ENCODE results near the gene CILP2. TPM values are rescaled to one million over a fixed set of nuclear protein-coding genes. Genes with fewer than 3 reads are reported as not detected.

CILP2 gene
- total and polyA plus RNA-seq, 2 of the 8 experiments (the other 6 are each of a cell fraction or from before 2014, with no cell fraction given) = 4.4 to 5.8 TPM

- no peaks in the 10 kb centered on the region for H3K79me1 ChIP-seq (ENCODE audit: low read depth, low read length)
- H4K91ac ChIP-seq (replicated peaks; ENCODE audit: insufficient read length, low read length) = no peak overlapping the region
- 86% methylated on average over 14 of the region's 15 CpGs; no CpG with 5 or more reads in 1 of the 2 experiments for WGBS, 2 experiments (ENCODE audit: extremely low coverage in 1 of 2, insufficient coverage in 1 of 2, insufficient read length in 1 of 2, insufficient replicate concordance in 2 of 2, low coverage in 1 of 2, low lambda C conversion rate in 2 of 2, missing lambda C conversion rate in 1 of 2)
- H3K4me3 ChIP-seq (ENCODE audit: extremely low read depth in 1 of 4, insufficient read depth in 2 of 4, low read depth in 3 of 4, low read length in 4 of 4) = no peak overlapping the region
- H2AK5ac ChIP-seq (ENCODE audit: low read depth, low read length) = no peak overlapping the region
- no peak overlapping the region for H3K23ac ChIP-seq (ENCODE audit: insufficient read length)
- no peak overlapping the region for H3K4ac ChIP-seq (replicated peaks; ENCODE audit: insufficient read length, low read depth, low read length)
- ChIA-PET CTCF (ENCODE audit: partially characterized antibody) (interaction anchor here (0.6 to 15.7 kb wide), 6 partner anchors 10 to 744 kb away, joined by 3 to 223 read pairs (median 4); partner anchors contain the start of genes CILP2, GMIP and YJEFN3), POLR2A (ENCODE audit: partially characterized antibody) (interaction anchor here (1.5 to 2.3 kb wide), 3 partner anchors 9 to 15 kb away, joined by 3 to 7 read pairs (median 7); no protein-coding TSS in a partner anchor)
- H3K23me2 ChIP-seq (ENCODE audit: low read depth, low read length) = no peaks in the 10 kb centered on the region
- H3K18ac ChIP-seq (ENCODE audit: extremely low read depth, low read length) = no peak overlapping the region
- H3K4me1 ChIP-seq (replicated peaks in 1 of 4; ENCODE audit: control insufficient read depth in 3 of 4, insufficient read depth in 4 of 4, low read length in 3 of 4) = no peaks in the 10 kb centered on the region; a peak in 3 of 7 replicates
- H3K9ac ChIP-seq (replicated peaks in 1 of 4; ENCODE audit: extremely low read depth in 1 of 4, low read depth in 3 of 4, low read length in 3 of 4) = no peak overlapping the region
- no peak overlapping the region for H2BK12ac ChIP-seq (ENCODE audit: low read depth, low read length)
- H3K27me3 ChIP-seq (replicated peaks in 1 of 4; ENCODE audit: control insufficient read depth in 3 of 4, extremely low read depth in 1 of 4, insufficient read depth in 3 of 4, low read length in 3 of 4) = no peaks in the 10 kb centered on the region; a peak in 1 of 7 replicates
- no peak overlapping the region for H4K5ac ChIP-seq (ENCODE audit: insufficient read length, low read depth, low read length)
- no peaks in the 10 kb centered on the region for H4K20me1 ChIP-seq (replicated peaks in 1 of 2; ENCODE audit: control insufficient read depth in 1 of 2, insufficient read depth in 2 of 2, low read length in 2 of 2)
- H2BK20ac ChIP-seq (ENCODE audit: low read length) = no peak overlapping the region
- no peak overlapping the region for H3K56ac ChIP-seq (replicated peaks; ENCODE audit: insufficient read length, low read depth, low read length)
- no peaks in the 10 kb centered on the region for H3K9me3 ChIP-seq (ENCODE audit: insufficient read depth in 2 of 2, low read depth in 1 of 2, low read length in 1 of 2)
- no peak for FAIRE-seq
- 0 out of 2 replicates have a peak overlapping the region, but pooled peaks have one; percentile 18 for H4K8ac ChIP-seq (ENCODE audit: extremely low read depth, insufficient read depth, low read length)
- H2BK15ac ChIP-seq (ENCODE audit: low read length) = no peak overlapping the region
- no peak overlapping the region for H3K4me2 ChIP-seq (ENCODE audit: insufficient read depth in 1 of 2, low read depth in 2 of 2, low read length in 2 of 2)
- H3K36me3 ChIP-seq (ENCODE audit: control insufficient read depth in 2 of 4, insufficient read depth in 4 of 4, low read length in 3 of 4) = no peaks in the 10 kb centered on the region
- no peak overlapping the region for H3K14ac ChIP-seq (ENCODE audit: insufficient read length)
- H2AFZ ChIP-seq (ENCODE audit: low read length) = no peak overlapping the region
- H3K27ac ChIP-seq (ENCODE audit: low read depth, low read length) = no peak overlapping the region
- H3K79me2 ChIP-seq (ENCODE audit: control insufficient read depth in 1 of 2, insufficient read depth in 2 of 2, low read length in 2 of 2) = no peaks in the 10 kb centered on the region
- H2BK5ac ChIP-seq (ENCODE audit: low read depth, low read length) = no peak overlapping the region
- no peak overlapping the region for H2BK120ac ChIP-seq (replicated peaks; ENCODE audit: low read depth, low read length)
- no peak for DNase-seq (ENCODE audit: low read depth in 1 of 2, low spot score in 2 of 2)
- TF ChIP-seq CBX8 (IDR thresholded peaks at IDR 0.05; ENCODE audit: borderline replicate concordance, low read depth, low read length) (no peak), ASH2L (IDR thresholded peaks at IDR 0.05; ENCODE audit: low read length) (no peak), MAX (IDR thresholded peaks at IDR 0.05) (no peak), CHD1 (IDR thresholded peaks at IDR 0.05; ENCODE audit: low read depth, low read length) (no peak), RBBP5 (IDR thresholded peaks at IDR 0.05; ENCODE audit: borderline replicate concordance, low read depth, low read length) (no peak), USF2 (IDR thresholded peaks at IDR 0.05; ENCODE audit: low read length) (no peak), SP2 (IDR thresholded peaks at IDR 0.05; ENCODE audit: low read length) (no peak), JUND (IDR thresholded peaks at IDR 0.05; ENCODE audit: low read length) (no peak), SP4 (IDR thresholded peaks at IDR 0.05; ENCODE audit: low read length) (no peak), RXRA (IDR thresholded peaks at IDR 0.05; ENCODE audit: insufficient read depth, low read depth, low read length) (no peak), TBP (IDR thresholded peaks at IDR 0.05; ENCODE audit: low read depth, low read length) (no peak), KDM5A (IDR thresholded peaks at IDR 0.05; ENCODE audit: low read length) (no peak), KDM4A (IDR thresholded peaks at IDR 0.05; ENCODE audit: low read depth, low read length, severe bottlenecking) (no peak)
Measured at GRCh38 chr19:19547674-19548336, 9.7 kb downstream of the CILP2 start.

All from H1 (cell line).